ENCODE data around the gene TMEM52B.

DNA sequence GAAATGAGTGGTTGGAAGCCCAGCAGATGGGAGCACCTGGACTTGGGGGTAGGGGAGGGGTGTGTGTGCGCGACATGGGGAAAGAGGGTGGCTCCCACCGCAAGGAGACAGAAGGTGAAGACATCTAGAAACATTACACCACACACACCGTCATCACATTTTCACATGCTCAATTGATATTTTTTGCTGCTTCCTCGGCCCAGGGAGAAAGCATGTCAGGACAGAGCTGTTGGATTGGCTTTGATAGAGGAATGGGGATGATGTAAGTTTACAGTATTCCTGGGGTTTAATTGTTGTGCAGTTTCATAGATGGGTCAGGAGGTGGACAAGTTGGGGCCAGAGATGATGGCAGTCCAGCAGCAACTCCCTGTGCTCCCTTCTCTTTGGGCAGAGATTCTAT is 43.0 kb downstream of the TMEM52B start:
- no peak for TF ChIP-seq ZFP37 (tag by site-specific recombination; IDR thresholded peaks at IDR 0.05)
- TF ChIP-seq, protein P1, sequence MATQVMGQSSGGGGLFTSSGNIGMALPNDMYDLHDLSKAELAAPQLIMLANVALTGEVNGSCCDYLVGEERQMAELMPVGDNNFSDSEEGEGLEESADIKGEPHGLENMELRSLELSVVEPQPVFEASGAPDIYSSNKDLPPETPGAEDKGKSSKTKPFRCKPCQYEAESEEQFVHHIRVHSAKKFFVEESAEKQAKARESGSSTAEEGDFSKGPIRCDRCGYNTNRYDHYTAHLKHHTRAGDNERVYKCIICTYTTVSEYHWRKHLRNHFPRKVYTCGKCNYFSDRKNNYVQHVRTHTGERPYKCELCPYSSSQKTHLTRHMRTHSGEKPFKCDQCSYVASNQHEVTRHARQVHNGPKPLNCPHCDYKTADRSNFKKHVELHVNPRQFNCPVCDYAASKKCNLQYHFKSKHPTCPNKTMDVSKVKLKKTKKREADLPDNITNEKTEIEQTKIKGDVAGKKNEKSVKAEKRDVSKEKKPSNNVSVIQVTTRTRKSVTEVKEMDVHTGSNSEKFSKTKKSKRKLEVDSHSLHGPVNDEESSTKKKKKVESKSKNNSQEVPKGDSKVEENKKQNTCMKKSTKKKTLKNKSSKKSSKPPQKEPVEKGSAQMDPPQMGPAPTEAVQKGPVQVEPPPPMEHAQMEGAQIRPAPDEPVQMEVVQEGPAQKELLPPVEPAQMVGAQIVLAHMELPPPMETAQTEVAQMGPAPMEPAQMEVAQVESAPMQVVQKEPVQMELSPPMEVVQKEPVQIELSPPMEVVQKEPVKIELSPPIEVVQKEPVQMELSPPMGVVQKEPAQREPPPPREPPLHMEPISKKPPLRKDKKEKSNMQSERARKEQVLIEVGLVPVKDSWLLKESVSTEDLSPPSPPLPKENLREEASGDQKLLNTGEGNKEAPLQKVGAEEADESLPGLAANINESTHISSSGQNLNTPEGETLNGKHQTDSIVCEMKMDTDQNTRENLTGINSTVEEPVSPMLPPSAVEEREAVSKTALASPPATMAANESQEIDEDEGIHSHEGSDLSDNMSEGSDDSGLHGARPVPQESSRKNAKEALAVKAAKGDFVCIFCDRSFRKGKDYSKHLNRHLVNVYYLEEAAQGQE (tag by site-specific recombination; IDR thresholded peaks at IDR 0.05), result no peak
- TF ChIP-seq, protein P2, sequence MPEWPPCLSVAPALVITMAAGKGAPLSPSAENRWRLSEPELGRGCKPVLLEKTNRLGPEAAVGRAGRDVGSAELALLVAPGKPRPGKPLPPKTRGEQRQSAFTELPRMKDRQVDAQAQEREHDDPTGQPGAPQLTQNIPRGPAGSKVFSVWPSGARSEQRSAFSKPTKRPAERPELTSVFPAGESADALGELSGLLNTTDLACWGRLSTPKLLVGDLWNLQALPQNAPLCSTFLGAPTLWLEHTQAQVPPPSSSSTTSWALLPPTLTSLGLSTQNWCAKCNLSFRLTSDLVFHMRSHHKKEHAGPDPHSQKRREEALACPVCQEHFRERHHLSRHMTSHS (tag by site-specific recombination; IDR thresholded peaks at IDR 0.05), result no peak
- TF ChIP-seq TCF7L2 (IDR thresholded peaks at IDR 0.05; ENCODE audit: borderline replicate concordance, low read depth, low read length), result no peak
- TF ChIP-seq, protein P3, sequence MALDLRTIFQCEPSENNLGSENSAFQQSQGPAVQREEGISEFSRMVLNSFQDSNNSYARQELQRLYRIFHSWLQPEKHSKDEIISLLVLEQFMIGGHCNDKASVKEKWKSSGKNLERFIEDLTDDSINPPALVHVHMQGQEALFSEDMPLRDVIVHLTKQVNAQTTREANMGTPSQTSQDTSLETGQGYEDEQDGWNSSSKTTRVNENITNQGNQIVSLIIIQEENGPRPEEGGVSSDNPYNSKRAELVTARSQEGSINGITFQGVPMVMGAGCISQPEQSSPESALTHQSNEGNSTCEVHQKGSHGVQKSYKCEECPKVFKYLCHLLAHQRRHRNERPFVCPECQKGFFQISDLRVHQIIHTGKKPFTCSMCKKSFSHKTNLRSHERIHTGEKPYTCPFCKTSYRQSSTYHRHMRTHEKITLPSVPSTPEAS (tag by site-specific recombination; IDR thresholded peaks at IDR 0.05), result no peak

Data from HEK293 (cell line).